GM12872 (cell line): ENCODE measurements around the gene IQUB.

Experiments
- CTCF ChIP-seq: IDR thresholded peaks from 3 replicates; pipeline ENCODE4 v1.5.1; 2011; ENCODE audit warnings: low read depth, mild to moderate bottlenecking, low read length, moderate library complexity; ENCODE audit not compliant: insufficient read depth

Gene IQUB

GRCh38 chr7:123571684-123572083 is 37.3 kb upstream of the IQUB start:
- TF ChIP-seq CTCF, result no peak

- no peak for TF ChIP-seq CTCF
Observed at GRCh38 chr7:123571187-123571586, 36.8 kb upstream of the IQUB start.

GRCh38 chr7:123570390-123571182 is 36.2 kb upstream of the IQUB start:
- no peak for TF ChIP-seq CTCF

GRCh38 chr7:123569352-123570010 is 35.1 kb upstream of the IQUB start:
- no peak for TF ChIP-seq CTCF

- TF ChIP-seq CTCF, result no peak
Observed at GRCh38 chr7:123562121-123562520, 27.7 kb upstream of the IQUB start.

GRCh38 chr7:123558289-123558874 is 24.0 kb upstream of the IQUB start:
- no peak for TF ChIP-seq CTCF
